Articular chondrocyte of knee joint (primary cell): ENCODE measurements around the gene CORO7. TPM values are rescaled to one million over a fixed set of nuclear protein-coding genes. Genes with fewer than 3 reads are reported as not detected.

Source experiments
- small RNA-seq: library from RNA; depleted of rRNA; stranded (forward); fragments of <200 nt; gene quantifications from one replicate; pipeline ENCODE3, GENCODE V24; 2012
- total RNA-seq: library from RNA; depleted of rRNA; stranded (reverse); fragments of >200 nt; gene quantifications from 2 replicates; pipeline ENCODE4 v1.2.3, GENCODE V29; 2012

The CORO7 gene
- total RNA-seq: 10.7 and 11.3 TPM in 2 replicates

DNA sequence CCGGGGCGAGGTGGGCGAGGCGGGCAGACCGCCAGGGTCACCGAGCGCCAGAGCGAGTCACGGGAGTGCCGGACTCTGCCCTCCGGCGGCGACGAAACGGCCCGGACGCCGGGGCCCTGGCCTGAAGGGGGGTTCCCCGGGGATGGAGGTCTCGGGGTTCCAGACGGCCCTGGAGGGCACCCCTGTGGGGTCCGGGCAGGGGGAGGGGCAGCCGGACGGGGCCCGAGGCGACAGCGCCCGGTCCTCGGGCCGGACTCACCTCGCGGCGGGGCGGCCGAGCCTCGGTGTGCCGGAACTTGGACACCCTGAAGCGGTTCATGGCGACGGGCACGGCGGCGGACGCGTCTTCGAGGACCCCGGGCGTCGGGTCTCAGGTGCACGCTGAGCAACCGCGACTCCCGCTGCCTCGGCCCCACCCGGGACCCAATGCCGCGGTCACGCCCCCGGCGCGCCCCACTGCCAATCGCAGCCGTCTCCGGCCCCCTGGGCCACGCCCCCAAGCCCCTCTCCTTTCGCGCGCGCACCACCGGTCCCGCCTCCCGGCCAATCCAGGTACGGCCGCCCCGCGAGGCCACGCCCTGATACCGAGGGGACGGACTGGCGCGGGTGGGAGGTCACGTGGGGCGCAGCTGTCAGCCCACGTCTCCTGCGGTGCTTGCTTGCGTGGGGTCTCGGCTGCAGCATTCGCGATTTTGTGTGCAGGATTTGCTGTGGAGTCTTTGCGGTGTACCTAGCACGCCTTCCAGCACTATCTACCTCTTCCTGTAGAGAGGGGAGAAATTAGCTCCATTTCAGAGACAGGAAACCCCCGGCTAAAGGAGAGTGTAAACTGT, at the start of gene CORO7:
TSS of gene CORO7 (minus strand) at position 397 of the 833 bp plus-strand sequence. CDS start at position 319, 78 bp downstream.

DNA sequence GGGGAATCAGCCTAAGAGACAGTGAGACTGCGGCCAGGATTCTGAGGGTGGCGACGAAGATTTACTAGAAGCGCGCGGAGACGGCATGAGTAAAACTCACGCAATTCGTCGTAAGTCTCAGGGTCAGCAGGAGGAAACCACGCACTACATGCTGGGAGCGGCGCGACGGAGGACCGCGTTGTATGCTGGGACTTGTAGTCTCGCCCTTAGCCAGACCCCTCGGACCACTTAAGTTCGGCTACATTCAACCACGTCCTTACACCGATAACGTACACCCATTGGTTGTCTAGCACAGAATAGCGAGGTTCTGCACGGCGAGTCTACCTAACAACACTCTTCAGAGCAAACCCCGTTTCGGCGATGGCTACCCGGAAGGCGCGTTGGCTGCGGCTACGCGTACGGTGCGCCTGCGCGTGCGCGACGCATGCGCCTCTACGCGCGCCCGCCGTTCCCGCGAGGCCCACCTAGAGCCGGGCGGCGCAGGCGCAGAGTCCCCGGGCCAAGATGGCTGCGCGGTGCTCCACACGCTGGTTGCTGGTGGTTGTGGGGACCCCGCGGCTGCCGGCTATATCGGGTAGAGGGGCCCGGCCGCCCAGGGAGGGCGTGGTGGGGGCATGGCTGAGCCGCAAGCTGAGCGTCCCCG, 9.1 kb upstream of the CORO7 start, which contains the start of gene DNAJA3:
TSS of gene DNAJA3 (plus strand) at position 491 of the 643 bp plus-strand sequence. CDS start at position 505, 14 bp downstream.

DNA sequence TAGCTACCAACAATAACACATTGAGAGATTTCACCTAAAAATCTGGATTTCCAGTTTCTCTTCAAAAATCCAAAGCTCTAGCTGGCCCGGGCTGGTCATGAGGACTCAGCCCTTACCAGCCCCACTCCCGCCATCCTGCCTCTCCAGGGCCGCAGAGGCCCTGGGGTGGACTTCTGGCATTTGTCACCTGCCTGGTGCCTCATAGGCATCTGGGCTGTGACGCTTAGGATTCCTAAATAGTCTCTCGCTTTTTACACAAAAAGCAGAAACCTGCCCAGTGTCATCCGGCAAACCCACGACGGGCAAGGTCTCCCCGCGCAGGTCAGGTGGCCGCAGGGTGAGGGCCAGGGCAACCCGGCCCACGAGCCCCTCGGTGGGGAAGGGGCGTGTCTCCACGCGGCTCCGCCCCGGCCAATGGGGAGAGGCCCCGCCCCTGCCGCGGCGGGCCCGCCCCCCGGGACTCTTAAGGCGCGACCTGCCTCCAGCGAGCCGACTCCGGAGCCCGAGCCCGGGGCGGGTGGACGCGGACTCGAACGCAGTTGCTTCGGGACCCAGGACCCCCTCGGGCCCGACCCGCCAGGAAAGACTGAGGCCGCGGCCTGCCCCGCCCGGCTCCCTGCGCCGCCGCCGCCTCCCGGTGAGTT, 44.9 kb downstream of the CORO7 start, which contains the start of gene VASN:
TSS of gene VASN (plus strand) at position 492 of the 644 bp plus-strand sequence. CDS start 9,030 bp downstream, outside the sequence.

GRCh38 chr16:4350787-4351659, 65.4 kb downstream of the CORO7 start, which contains the start of gene PAM16:
Gene PAM16 (minus strand): TSS chr16:4351321. CDS start chr16:4351234, 87 bp downstream.

DNA sequence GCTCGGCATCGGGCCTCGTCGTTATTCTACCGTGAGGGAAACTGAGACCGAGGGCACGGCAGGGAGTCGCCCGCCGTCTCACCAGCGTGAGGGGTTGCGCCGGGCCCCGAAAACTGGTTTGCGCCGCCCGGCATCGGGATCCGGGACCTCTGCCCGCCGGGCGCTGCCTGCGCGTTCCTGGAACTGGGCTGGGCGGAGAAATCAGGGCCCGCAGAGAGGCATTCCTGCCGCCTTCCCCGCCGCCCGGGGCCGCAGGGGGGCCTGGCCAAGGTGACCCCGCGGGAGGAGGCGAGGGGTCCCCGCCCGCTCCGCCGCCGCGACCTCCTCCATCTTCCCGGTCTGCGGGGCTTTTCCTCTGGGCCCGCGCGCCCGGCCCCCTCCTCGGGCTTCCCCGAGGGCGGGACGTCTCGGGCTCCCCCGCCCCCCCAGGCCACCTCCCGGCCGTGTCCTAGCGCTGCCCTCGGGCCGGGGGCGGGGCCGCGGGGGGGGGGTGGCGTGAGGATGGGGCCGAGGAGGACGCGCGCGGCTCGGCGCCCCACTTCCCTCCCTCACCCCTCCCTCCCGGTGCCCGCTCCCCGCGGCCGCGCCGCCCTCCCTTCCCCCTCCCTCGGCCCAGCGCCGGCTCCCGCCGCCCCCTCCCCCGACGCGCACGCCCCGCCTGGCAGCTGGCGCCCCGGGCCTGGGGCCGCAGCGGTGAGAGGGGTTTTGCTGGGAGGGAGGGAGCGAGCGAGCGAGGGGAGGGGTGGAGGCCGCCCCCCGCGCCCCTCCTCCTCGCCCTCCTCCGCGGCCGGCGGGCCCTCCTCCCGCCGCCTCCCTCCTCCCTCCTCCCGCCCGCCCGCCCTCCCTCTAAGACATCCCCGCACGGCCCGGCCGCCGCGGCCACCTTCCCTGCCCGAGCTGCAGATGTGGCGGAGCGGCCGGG, 100.9 kb downstream of the CORO7 start, which contains the start of gene GLIS2:
TSS of gene GLIS2 (plus strand) at position 882 of the 922 bp plus-strand sequence. CDS start 16,214 bp downstream, outside the sequence.

Small RNAs within 50 kb of the gene (small RNA-seq; reads per million reads assigned to genes)
- not detected for gene AC012676.2

Other genes with a start within 250 kb of the CORO7 start
- gene SRL, start 174.5 kb downstream of the CORO7 start, total RNA-seq: 0.32 and 0.39 TPM in 2 replicates
- gene TFAP4, start 143.6 kb downstream of the CORO7 start, total RNA-seq: 5.1 and 7.7 TPM in 2 replicates
- gene GLIS2, start 100.5 kb downstream of the CORO7 start, total RNA-seq: 3.4 and 4.2 TPM in 2 replicates
- 15.9 and 16.8 TPM in 2 replicates for gene PAM16, start 65.3 kb downstream of the CORO7 start, total RNA-seq
- 130 and 192 TPM in 2 replicates for gene VASN, start 44.7 kb downstream of the CORO7 start, total RNA-seq
- gene DNAJA3, start 9.3 kb upstream of the CORO7 start, total RNA-seq: 32.3 and 38.2 TPM in 2 replicates
- gene NMRAL1, start 58.0 kb upstream of the CORO7 start, total RNA-seq: 47.7 and 49.8 TPM in 2 replicates
- gene HMOX2, start 59.8 kb upstream of the CORO7 start, total RNA-seq: 29.3 and 34.8 TPM in 2 replicates
- 17.1 and 18.8 TPM in 2 replicates for gene CDIP1, start 122.2 kb upstream of the CORO7 start, total RNA-seq
- gene C16orf96, start 139.7 kb upstream of the CORO7 start, total RNA-seq: 0.11 and 0.13 TPM in 2 replicates
- gene UBALD1, start 198.3 kb upstream of the CORO7 start, total RNA-seq: 2.5 and 4.3 TPM in 2 replicates
- 37.2 and 42.9 TPM in 2 replicates for gene MGRN1, start 208.2 kb upstream of the CORO7 start, total RNA-seq